Spleen (tissue), 11 donors: ENCODE data around the gene PACSIN3. TPM values are rescaled to one million over a fixed set of nuclear protein-coding genes. Genes with fewer than 3 reads are reported as not detected.

Experiments used
- DNase-seq: peaks from one replicate; pipeline ENCODE4 v3.0.0-alpha.2; 2020
- H3K27ac ChIP-seq, 8 donors: fragments of 200-600 bp; sonication (generic) in 7 of 8; 1 replicate in 4 of 8; 2 replicates in 4 of 8; pipeline versions ENCODE4 v1.5.0 to v1.8.0; 2016 to 2021; ENCODE audit warnings: inconsistent platforms in 4 of 8, mild to moderate bottlenecking in 4 of 8, moderate library complexity in 1 of 8
- H3K27me3 ChIP-seq, 7 donors: fragments of 200-600 bp; sonication (generic) in 6 of 7; replicated peaks in 1 of 7; 1 replicate in 4 of 7; 2 replicates in 3 of 7; pipeline versions ENCODE4 v1.5.0 to v1.8.0; 2016 to 2021; ENCODE audit warnings: inconsistent platforms in 3 of 7, mild to moderate bottlenecking in 1 of 7
- H3K36me3 ChIP-seq, 6 donors: fragments of 200-600 bp; sonication (generic) in 5 of 6; 1 replicate in 4 of 6; 2 replicates in 2 of 6; pipeline versions ENCODE4 v1.5.0 to v1.8.0; 2016 to 2021; ENCODE audit warnings: inconsistent platforms in 2 of 6
- H3K4me1 ChIP-seq, 6 donors: fragments of 200-600 bp; sonication (generic) in 5 of 6; 1 replicate in 3 of 6; 2 replicates in 3 of 6; pipeline versions ENCODE4 v1.5.0 to v1.8.0; 2016 to 2021; ENCODE audit warnings: inconsistent platforms in 3 of 6
- H3K4me3 ChIP-seq, 8 donors: fragments of 200-600 bp; sonication (generic) in 7 of 8; 1 replicate in 4 of 8; 2 replicates in 4 of 8; pipeline versions ENCODE4 v1.5.0 to v1.8.0; 2016 to 2021; ENCODE audit warnings: inconsistent platforms in 4 of 8, mild to moderate bottlenecking in 4 of 8, moderate library complexity in 2 of 8
- H3K9me3 ChIP-seq, 8 donors: fragments of 200-600 bp; sonication (generic) in 7 of 8; 1 replicate in 4 of 8; 2 replicates in 4 of 8; pipeline versions ENCODE4 v1.5.0 to v1.8.0; 2016 to 2021; ENCODE audit warnings: inconsistent platforms in 4 of 8
- POLR2A ChIP-seq, 3 donors: fragments of 450-650 bp; IDR thresholded peaks; one replicate each; pipeline ENCODE4 v1.5.1; 2017; ENCODE audit warnings: antibody characterized with exemption in 3 of 3, mild to moderate bottlenecking in 1 of 3
- POLR2AphosphoS5 ChIP-seq, 3 donors: sonication (generic); formaldehyde crosslinking; IDR thresholded peaks; one replicate each; pipeline ENCODE4 v1.5.1; 2017; ENCODE audit warnings: antibody characterized with exemption in 3 of 3
- WGBS, 5 donors: extraction: QIAGEN DNeasy Blood & Tissue Kit in 3 of 5; methylation state at CpG; one replicate each; pipeline versions ENCODE4 v1.1.5 to v1.1.7; 2013 to 2018; 5-methylcytosine and 5-hydroxymethylcytosine counted together
- intact Hi-C: fragments of 100-400 bp; cut with DNase I; formaldehyde crosslinking; loops from one replicate; pipeline ENCODE4 v1.15.0; 2023; ENCODE audit warnings: low total_unique reads
- polyA plus RNA-seq, 3 donors: library from polyadenylated mRNA; stranded (reverse); fragments of 200-250 nt; gene quantifications; one replicate each; pipeline ENCODE4 v1.2.1, GENCODE V29; 2013
- total RNA-seq, 7 donors: library from RNA; depleted of rRNA in 3 of 7; stranded (reverse); fragments of >200 nt in 3 of 7; fragmentation: NEBNext Ultra II Directional in 4 of 7; extraction: Animal tissue kit (Norgen Biotek cat#: 25700) in 4 of 7; gene quantifications; one replicate each; pipeline versions ENCODE4 v1.1.0 to v1.2.1, GENCODE V29; 2016 to 2021
- TF ChIP-seq, protein P1 (sequence below), 11 experiments: fragments of 200-600 bp in 7 of 11; fragments of 450-650 bp in 4 of 11; sonication (generic) in 4 of 11; IDR thresholded peaks in 8 of 11; conservative IDR thresholded peaks in 3 of 11; 1 replicate in 7 of 11; 2 replicates in 4 of 11; pipeline versions ENCODE4 v1.4.0 to v1.8.0; 2016 to 2021; ENCODE audit warnings: antibody characterized with exemption in 11 of 11, inconsistent platforms in 4 of 11, mild to moderate bottlenecking in 1 of 11
- donor health status: healthy with polysubstance abuse.
- donor health status: DM: no; HTN: no; CAD: no; lungs with moderate emphysema.
- donor health status: DM: no; HTN: no; CAD: no.
- donor health status: Bipolar disorder and iron deficiency.
- donor health status: healthy.
- donor health status: DM: no; HTN: no; CAD: no.
- donor health status: DM: yes; HTN: yes; CAD: no.

The PACSIN3 gene
- total and polyA plus RNA-seq, 10 donors = 1.2 to 13.0 (median 3.1) TPM

- DNase-seq = no peak
- intact Hi-C loops = no loop called here
- 92 to 95% (median 93%) methylated on average over 16 of the region's 16 CpGs for WGBS, 5 donors
Measured at GRCh38 chr11:47165253-47165840, 20.9 kb downstream of the PACSIN3 start.

DNA sequence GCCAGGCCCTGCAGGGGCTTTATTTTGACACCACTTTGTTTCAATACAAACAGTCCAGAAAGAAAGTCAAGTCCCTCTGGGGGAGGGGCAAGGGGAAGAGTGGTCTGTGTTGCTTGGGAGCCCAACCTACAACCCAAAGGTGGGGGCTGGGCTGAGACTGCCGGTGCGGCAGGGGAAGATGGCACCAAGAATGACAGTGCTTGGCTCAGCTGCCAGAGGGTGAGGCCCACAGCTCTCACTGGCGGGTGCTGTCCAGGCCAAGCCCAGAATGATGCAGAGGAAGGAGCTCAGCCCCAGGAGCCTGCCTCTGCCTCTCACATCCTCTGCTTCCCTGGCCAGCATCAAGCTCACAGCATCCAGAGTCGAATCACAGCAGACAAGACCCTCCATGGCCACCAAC, 21.9 kb downstream of the PACSIN3 start:
- Histone ChIP-seq H3K36me3 (peaks cover 8 to 78% (median 64%) of the 10 kb centered on the region in 6 donors), H3K9me3 (no peaks in the 10 kb centered on the region), H3K27ac (no peak overlapping the region), H3K4me3 (no peak overlapping the region), H3K27me3 (no peaks in the 10 kb centered on the region), H3K4me1 (peaks cover 0 to 22% (median 11%) of the 10 kb centered on the region in 6 donors)
- intact Hi-C loops = no loop called here
- DNase-seq = no peak
- WGBS, 5 donors = 80 to 87% (median 84%) methylated on average over 4 of the region's 4 CpGs
- TF ChIP-seq, protein P1, sequence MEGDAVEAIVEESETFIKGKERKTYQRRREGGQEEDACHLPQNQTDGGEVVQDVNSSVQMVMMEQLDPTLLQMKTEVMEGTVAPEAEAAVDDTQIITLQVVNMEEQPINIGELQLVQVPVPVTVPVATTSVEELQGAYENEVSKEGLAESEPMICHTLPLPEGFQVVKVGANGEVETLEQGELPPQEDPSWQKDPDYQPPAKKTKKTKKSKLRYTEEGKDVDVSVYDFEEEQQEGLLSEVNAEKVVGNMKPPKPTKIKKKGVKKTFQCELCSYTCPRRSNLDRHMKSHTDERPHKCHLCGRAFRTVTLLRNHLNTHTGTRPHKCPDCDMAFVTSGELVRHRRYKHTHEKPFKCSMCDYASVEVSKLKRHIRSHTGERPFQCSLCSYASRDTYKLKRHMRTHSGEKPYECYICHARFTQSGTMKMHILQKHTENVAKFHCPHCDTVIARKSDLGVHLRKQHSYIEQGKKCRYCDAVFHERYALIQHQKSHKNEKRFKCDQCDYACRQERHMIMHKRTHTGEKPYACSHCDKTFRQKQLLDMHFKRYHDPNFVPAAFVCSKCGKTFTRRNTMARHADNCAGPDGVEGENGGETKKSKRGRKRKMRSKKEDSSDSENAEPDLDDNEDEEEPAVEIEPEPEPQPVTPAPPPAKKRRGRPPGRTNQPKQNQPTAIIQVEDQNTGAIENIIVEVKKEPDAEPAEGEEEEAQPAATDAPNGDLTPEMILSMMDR (IDR thresholded peaks at IDR 0.05 in 8 of 11, conservative IDR thresholded peaks at IDR 0.05 in 3 of 11) = no peak
- TF ChIP-seq POLR2AphosphoS5 (IDR thresholded peaks at IDR 0.05) = peak in 1 of 3 donors; percentile 58

More at GRCh38 chr11:47165253-47165840, 20.9 kb downstream of the PACSIN3 start:
- Histone ChIP-seq H3K9me3 (no peaks in the 10 kb centered on the region), H3K27me3 (no peaks in the 10 kb centered on the region), H3K4me1 (peaks cover 0 to 22% (median 11%) of the 10 kb centered on the region in 6 donors), H3K36me3 (peaks cover 8 to 86% (median 74%) of the 10 kb centered on the region in 6 donors), H3K27ac (no peak overlapping the region), H3K4me3 (no peak overlapping the region)
- TF ChIP-seq POLR2AphosphoS5 (IDR thresholded peaks at IDR 0.05) (peak in 1 of 3 donors; percentile 61), POLR2A (IDR thresholded peaks at IDR 0.05) (no peak)

GRCh38 chr11:47163898-47164297, 22.3 kb downstream of the PACSIN3 start:
- Histone ChIP-seq H3K36me3 (peaks cover 8 to 78% (median 60%) of the 10 kb centered on the region in 6 donors), H3K9me3 (no peaks in the 10 kb centered on the region), H3K4me3 (no peak overlapping the region), H3K27ac (no peak overlapping the region), H3K4me1 (peaks cover 0 to 22% (median 11%) of the 10 kb centered on the region in 6 donors), H3K27me3 (no peaks in the 10 kb centered on the region)
- intact Hi-C loops = no loop called here
- 89 to 96% (median 92%) methylated on average over 15 of the region's 15 CpGs for WGBS, 5 donors
- DNase-seq = no peak
- peak in 1 of 3 donors; percentile 47 for TF ChIP-seq POLR2AphosphoS5 (IDR thresholded peaks at IDR 0.05)
- TF ChIP-seq, protein P1 (IDR thresholded peaks at IDR 0.05 in 8 of 11, conservative IDR thresholded peaks at IDR 0.05 in 3 of 11) = no peak

- WGBS, 5 donors = 49 to 82% (median 61%) methylated on average over 3 of the region's 3 CpGs
- DNase-seq = no peak
- intact Hi-C loops = no loop called here
- H3K27me3 ChIP-seq = no peaks in the 10 kb centered on the region
- TF ChIP-seq, protein P1 (IDR thresholded peaks at IDR 0.05 in 8 of 11, conservative IDR thresholded peaks at IDR 0.05 in 3 of 11) = no peak
- TF ChIP-seq POLR2AphosphoS5 (IDR thresholded peaks at IDR 0.05) = no peak
- TF ChIP-seq POLR2A (IDR thresholded peaks at IDR 0.05) = no peak
- no peak overlapping the region for H3K4me3 ChIP-seq
- H3K4me1 ChIP-seq = peaks cover 0 to 22% (median 11%) of the 10 kb centered on the region in 6 donors
- H3K27ac ChIP-seq = no peak overlapping the region
- H3K36me3 ChIP-seq = peaks cover 8 to 73% (median 53%) of the 10 kb centered on the region in 6 donors
- H3K9me3 ChIP-seq = no peaks in the 10 kb centered on the region
Measured at GRCh38 chr11:47163193-47163592, 23.0 kb downstream of the PACSIN3 start.
